Parathyroid adenoma (tissue), 2 donors: ENCODE data around the gene PNCK.

Experiments used
- H2AFZ ChIP-seq: fragments of 300-600 bp; sonication (generic); one replicate; pipeline ENCODE4 v1.7.0; 2017; ENCODE audit warnings: antibody characterized with exemption, mild to moderate bottlenecking
- H3K27ac ChIP-seq: fragments of 300-600 bp; sonication (generic); one replicate; pipeline ENCODE4 v1.7.0; 2017
- H3K27me3 ChIP-seq: fragments of 300-600 bp; sonication (generic); one replicate; pipeline ENCODE4 v1.7.0; 2017; ENCODE audit warnings: low read length; ENCODE audit not compliant: control insufficient read depth, insufficient read depth
- H3K36me3 ChIP-seq: fragments of 300-600 bp; sonication (generic); one replicate; pipeline ENCODE4 v1.7.0; 2017; ENCODE audit warnings: low read length; ENCODE audit not compliant: control insufficient read depth, insufficient read depth
- H3K4me1 ChIP-seq: fragments of 300-600 bp; sonication (generic); one replicate; pipeline ENCODE4 v1.7.0; 2017; ENCODE audit warnings: control low read depth
- H3K4me2 ChIP-seq: fragments of 300-600 bp; sonication (generic); one replicate; pipeline ENCODE4 v1.7.0; 2017; ENCODE audit warnings: low read length
- H3K4me3 ChIP-seq: fragments of 300-600 bp; sonication (generic); one replicate; pipeline ENCODE4 v1.7.0; 2017; ENCODE audit warnings: low read depth, low read length
- H3K79me2 ChIP-seq: fragments of 300-600 bp; sonication (generic); one replicate; pipeline ENCODE4 v1.7.0; 2017; ENCODE audit warnings: control low read depth
- H3K9ac ChIP-seq: fragments of 300-600 bp; sonication (generic); one replicate; pipeline ENCODE4 v1.7.0; 2017; ENCODE audit warnings: mild to moderate bottlenecking
- H3K9me3 ChIP-seq: fragments of 300-600 bp; sonication (generic); one replicate; pipeline ENCODE4 v1.7.0; 2017; ENCODE audit warnings: low read length; ENCODE audit not compliant: control insufficient read depth
- TF ChIP-seq, protein P1 (sequence below): fragments of 300-600 bp; sonication (generic); IDR thresholded peaks from one replicate; pipeline ENCODE4 v1.7.0; 2017; ENCODE audit warnings: antibody characterized with exemption, mild to moderate bottlenecking
- donor health status: primary hyperparathyroidism.

PNCK gene

DNA sequence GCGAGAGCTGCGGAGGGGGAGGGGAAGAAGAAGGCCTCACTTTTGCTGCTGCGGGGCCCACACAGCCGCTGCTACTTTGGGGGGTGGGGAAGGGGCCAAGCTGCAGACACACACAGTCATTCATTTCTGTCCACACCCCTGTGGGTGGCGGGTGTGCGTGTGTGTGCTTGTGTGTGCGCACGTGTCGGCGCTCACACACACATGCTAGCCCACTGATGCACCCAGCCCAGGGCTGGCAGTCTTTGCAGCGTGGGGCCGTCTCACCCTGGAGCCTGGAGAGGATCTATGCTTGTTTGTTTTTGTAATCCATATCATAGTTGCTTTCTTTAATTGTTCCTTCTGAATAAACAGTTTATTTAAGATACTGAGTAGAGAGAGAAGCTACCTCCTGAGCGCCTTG, 22.7 kb downstream of the PNCK start:
- Histone ChIP-seq H3K4me2 (no peak overlapping the region), H3K9me3 (no peaks in the 10 kb centered on the region), H3K4me3 (no peak overlapping the region), H2AFZ (no peak overlapping the region), H3K4me1 (no peaks in the 10 kb centered on the region), H3K27ac (no peak overlapping the region), H3K79me2 (no peaks in the 10 kb centered on the region), H3K36me3 (no peaks in the 10 kb centered on the region), H3K27me3 (no peaks in the 10 kb centered on the region), H3K9ac (no peak overlapping the region)
- TF ChIP-seq, protein P1, sequence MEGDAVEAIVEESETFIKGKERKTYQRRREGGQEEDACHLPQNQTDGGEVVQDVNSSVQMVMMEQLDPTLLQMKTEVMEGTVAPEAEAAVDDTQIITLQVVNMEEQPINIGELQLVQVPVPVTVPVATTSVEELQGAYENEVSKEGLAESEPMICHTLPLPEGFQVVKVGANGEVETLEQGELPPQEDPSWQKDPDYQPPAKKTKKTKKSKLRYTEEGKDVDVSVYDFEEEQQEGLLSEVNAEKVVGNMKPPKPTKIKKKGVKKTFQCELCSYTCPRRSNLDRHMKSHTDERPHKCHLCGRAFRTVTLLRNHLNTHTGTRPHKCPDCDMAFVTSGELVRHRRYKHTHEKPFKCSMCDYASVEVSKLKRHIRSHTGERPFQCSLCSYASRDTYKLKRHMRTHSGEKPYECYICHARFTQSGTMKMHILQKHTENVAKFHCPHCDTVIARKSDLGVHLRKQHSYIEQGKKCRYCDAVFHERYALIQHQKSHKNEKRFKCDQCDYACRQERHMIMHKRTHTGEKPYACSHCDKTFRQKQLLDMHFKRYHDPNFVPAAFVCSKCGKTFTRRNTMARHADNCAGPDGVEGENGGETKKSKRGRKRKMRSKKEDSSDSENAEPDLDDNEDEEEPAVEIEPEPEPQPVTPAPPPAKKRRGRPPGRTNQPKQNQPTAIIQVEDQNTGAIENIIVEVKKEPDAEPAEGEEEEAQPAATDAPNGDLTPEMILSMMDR, result no peak

DNA sequence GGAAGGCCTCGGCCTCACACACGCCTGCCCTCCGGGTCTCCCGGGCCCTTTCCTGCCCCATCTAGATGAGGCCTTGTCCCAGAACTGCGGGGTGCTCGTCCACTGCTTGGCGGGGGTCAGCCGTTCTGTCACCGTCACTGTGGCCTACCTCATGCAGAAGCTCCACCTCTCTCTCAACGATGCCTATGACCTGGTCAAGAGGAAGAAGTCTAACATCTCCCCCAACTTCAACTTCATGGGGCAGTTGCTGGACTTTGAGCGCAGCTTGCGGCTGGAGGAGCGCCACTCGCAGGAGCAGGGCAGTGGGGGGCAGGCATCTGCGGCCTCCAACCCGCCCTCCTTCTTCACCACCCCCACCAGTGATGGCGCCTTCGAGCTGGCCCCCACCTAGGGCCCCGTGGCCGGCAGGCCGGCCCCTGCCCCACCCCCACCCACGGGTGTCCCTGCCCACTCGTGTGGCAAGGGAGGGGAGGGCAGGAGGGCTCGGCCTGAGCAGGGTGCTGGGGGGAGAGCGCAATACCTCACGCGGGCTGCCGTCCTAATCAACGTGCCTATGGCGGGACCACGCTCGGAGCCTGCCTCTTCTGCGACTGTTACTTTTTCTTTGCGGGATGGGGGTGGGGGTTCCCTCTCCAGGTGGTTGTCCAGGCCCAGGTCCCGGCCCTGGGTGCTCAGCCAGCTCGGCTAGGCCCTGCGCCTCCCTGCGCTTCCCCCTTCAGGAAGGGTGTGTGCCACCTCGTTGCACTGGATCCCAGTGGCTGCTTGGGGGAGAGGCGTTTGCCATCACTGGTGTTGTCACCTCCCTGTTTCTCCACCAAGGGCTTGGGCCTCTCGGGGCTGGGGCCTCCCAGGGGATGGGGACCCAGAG, 23.5 kb downstream of the PNCK start:
- Histone ChIP-seq H3K9ac (no peak overlapping the region), H3K9me3 (no peaks in the 10 kb centered on the region)
- TF ChIP-seq, protein P1, result no peak

DNA sequence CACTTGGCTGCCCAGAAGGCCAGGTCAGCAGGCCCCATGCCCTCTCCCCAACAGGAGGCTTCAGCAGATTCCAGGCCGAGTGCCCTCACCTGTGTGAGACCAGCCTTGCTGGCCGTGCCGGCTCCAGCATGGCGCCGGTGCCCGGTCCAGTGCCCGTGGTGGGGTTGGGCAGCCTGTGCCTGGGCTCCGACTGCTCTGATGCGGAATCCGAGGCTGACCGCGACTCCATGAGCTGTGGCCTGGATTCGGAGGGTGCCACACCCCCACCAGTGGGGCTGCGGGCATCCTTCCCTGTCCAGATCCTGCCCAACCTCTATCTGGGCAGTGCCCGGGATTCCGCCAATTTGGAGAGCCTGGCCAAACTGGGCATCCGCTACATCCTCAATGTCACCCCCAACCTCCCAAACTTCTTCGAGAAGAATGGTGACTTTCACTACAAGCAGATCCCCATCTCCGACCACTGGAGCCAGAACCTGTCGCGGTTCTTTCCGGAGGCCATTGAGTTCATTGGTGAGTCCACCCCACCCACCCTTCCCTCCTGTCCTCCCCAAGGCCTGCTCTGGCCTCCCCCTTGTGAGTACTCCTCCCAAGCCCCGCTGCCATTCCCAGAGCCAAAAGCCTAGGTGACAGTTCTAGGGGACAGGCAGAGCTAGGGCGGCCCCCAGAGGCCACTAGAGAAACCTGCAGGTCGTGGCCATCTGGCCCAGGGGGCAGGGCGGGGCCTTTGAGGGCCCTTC, 24.3 kb downstream of the PNCK start:
- H3K79me2 ChIP-seq, result no peaks in the 10 kb centered on the region
- no peak overlapping the region for H3K4me3 ChIP-seq
- H3K9ac ChIP-seq, result no peak overlapping the region
- no peak overlapping the region for H3K4me2 ChIP-seq
- no peaks in the 10 kb centered on the region for H3K36me3 ChIP-seq
- H3K4me1 ChIP-seq, result no peaks in the 10 kb centered on the region
- H3K9me3 ChIP-seq, result no peaks in the 10 kb centered on the region
- no peaks in the 10 kb centered on the region for H3K27me3 ChIP-seq
- TF ChIP-seq, protein P1, result peak; percentile 35
- no peak overlapping the region for H2AFZ ChIP-seq
- H3K27ac ChIP-seq, result no peak overlapping the region

More for the DNA sequence above, 23.5 kb downstream of the PNCK start:
- no peaks in the 10 kb centered on the region for H3K4me1 ChIP-seq
- no peaks in the 10 kb centered on the region for H3K79me2 ChIP-seq
- no peak overlapping the region for H3K4me2 ChIP-seq
- H3K27ac ChIP-seq, result no peak overlapping the region
- H2AFZ ChIP-seq, result no peak overlapping the region
- H3K36me3 ChIP-seq, result no peaks in the 10 kb centered on the region
- no peak overlapping the region for H3K4me3 ChIP-seq
- H3K27me3 ChIP-seq, result no peaks in the 10 kb centered on the region

DNA sequence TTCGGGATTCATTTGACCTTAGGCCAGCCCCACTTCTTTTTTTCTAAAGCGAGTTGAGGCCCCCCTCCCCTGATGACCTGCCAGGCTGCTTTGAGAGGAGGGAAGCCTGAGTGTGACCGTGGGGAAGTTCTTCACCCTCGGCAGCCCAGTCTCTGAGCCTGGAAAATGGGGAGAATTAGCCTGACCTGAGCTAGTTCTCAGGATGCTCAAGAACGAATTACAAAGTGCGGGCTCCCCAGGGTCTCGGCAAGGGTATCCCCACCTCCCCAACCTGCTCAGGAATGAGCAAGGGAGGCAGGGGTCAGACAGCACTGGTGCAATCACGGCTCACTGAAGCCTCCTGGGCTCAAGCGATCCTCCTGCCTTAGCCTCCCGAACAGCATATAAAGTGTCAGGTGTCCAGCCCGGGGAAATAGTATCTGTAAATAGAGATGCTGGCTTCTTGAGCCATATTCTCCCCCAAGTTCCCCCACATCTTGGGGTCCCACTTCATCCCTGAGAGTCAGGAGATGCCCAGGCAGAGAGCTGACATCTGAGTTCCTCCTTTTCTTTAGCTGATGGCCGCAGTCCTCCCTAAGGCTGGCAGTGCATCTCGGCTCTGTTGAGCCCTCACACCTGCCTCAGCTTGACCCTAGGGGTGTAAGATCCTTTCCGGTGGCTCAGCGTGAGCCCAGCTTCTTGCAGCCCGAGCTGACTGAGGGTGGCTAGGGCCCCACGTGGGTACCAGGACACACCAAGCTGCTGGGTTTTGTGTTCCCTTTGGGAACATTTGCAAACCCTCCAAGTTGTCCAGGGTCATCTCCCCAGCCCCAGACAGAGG, 25.0 kb downstream of the PNCK start:
- H3K4me2 ChIP-seq, result no peak overlapping the region
- H3K4me1 ChIP-seq, result no peaks in the 10 kb centered on the region
- H3K9ac ChIP-seq, result no peak overlapping the region
- no peak overlapping the region for H3K27ac ChIP-seq
- no peaks in the 10 kb centered on the region for H3K9me3 ChIP-seq
- no peak overlapping the region for H2AFZ ChIP-seq
- TF ChIP-seq, protein P1, result no peak
- no peaks in the 10 kb centered on the region for H3K27me3 ChIP-seq
- H3K79me2 ChIP-seq, result no peaks in the 10 kb centered on the region
- H3K36me3 ChIP-seq, result no peaks in the 10 kb centered on the region
- no peak overlapping the region for H3K4me3 ChIP-seq
